GM19043 (cell line): Measurements from ENCODE around the gene ZNF341.

Source experiments
- ATAC-seq: cut with Tn5 transposase; IDR thresholded peaks from one replicate; pipeline ENCODE4 v1.9.1; 2021; ENCODE audit warnings: low read depth; ENCODE audit not compliant: unreplicated experiment

ZNF341 gene

DNA sequence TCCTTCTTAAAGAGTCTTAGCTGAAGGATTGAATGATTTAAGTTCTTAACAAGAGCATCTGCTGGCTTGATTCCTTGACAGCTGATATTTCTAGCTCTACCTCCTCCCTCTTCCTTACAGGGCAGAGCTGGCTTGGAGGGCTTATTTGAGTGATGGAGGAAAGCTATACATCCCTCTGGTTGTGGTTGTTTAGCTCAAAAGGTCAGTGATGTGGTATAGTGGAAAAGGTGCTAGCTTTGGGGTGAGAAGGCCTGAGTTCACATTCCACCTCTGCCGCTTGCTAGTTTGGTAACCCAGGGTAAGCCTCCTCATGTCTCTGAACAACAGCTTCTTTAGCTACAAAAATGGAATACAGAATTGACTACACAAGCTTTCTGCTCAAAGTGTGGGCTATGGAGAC is 87.7 kb downstream of the ZNF341 start:
- ATAC-seq: no peak

DNA sequence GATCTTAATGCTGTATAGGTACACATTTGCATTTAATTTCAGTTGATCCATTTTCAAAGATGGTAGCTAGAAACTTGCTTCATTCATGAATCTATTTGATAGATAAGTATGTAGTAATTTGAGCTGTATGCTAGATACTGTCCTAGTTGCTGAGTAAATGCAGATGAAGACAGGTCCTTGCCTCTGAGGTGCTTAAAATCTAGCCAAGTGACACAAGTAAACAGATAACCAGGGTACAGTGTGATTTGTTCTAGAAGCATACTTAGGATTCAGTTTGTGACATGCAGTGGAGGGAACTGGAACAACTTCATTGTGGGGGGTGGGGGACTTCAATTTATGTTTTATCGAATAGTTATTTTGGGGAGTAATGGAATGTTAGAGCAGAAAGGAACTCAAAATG is 88.6 kb downstream of the ZNF341 start:
- ATAC-seq: no peak

DNA sequence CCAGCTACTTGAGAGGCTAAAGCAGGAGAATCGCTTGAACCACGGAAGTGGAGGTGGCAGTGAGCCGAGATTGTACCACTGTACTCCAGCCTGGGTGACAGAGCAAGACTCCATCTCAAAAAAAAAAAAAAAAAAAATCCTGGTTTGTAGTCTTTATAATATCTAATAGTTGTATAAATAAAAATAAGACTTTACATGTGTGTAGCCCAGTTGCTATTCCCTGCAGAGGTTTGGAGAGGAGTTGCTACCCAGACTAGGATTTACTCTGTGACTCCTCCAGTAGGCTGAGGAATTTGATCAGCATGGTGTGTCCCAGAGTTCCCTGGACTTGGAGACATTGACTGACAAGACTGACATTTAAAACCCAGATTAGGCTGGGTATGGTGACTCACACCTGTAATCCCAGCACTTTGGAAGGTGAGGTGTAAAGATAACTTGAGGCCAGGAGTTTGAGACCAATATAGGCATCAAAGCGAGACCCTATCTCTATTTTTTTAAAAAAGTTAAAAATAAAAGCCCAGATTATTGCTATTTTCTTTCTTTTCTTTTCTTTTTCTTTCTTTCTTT is 89.6 kb downstream of the ZNF341 start:
- no peak for ATAC-seq

DNA sequence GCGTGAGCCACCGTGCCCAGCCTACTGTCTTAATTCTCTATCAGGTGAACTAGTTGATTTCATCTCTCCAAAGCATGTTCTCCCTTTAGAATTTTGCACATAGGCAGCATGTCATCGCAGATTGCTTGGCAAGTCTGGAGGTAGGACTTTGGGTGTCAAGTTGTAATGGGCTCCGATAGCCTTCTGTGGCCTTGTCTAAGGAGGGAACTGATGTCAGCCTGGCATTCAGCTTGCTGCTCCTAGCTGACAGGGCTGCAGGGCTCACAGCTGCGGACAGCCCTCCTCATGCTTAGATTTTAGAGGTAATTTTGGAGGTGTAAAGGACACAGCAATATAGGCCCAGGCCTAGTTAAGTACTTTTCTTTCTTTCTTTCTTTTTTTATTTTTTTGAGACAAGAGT is 90.6 kb downstream of the ZNF341 start:
- no peak for ATAC-seq

DNA sequence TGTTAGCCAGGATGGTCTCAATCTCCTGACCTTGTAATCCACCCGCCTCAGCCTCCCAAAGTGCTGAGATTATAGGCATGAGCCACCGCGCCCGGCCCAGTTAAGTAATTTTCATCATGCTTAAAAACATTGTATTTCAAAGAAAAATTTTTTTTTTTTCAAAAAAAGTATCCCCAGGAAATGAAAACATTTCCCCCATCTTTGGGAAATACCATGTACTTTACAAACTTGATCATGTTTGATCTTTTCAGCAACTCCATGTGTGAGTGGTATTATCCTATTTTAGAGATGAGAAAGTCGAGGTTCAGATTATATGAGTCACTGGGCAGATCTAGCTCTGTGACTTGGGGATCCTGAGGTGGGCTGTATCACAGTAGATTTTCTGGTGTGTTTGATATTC is 91.2 kb downstream of the ZNF341 start:
- ATAC-seq: no peak

DNA sequence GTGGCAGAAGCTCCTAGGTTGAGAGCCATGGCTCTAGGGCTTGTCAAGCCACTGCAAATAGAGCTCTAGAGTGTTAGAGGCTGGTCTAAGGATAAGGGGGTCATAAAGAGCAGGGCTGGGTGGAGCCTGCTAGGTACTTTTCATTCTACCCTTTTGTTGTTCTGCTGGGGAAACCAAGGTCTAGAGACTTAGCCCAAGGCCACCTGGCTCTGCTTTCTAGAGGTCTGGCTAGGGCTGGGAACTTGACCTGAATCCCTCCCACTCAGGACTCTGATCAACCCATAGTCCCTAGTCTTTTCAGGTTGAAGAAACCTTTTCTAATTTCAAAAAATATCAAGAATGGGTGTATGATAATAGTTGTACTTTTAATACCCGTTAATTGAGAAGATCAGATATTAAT is 93.1 kb downstream of the ZNF341 start:
- ATAC-seq: no peak

DNA sequence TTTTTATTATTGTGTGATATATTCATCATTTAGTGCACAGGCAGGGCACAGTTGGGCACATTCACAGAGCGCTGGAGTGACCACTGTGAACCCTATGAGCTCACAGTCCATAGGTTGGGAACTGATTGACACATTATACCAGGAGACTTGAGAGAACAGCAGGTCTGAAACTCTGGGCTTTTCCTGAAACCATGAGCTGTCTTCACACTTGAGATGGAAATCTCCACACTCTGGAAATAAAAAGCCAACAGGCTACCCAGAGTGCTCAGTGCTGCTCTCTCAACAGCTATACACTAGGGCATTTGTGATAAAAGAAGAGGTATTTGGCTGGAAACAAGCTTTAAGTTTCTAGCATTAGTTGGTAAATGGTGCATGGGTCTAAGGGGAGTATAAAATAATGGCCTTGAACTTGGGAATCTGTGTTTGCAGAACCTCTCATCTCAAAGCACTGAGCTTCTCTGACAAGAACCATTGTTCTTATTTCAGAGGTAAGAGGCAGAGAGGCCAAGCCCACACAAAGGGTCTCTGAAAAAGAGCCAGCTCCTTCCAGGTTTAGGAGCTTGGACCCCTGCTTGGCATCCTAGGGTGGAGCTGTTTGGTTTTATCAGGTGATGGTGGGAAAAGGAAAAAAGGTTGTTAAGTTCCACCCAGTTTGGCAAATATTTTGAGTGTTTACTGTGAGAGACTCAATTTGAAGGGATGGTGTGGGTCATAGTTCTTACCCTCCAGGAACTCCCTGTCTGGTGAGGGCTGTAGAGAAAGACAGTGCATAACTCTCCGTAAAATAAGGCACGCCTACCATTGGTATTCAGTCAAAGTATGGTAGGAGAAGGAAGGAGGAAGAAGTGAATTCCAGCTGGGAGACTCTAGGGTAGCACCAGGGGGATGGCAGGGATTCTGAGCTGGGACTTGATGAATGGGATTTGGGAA is 93.8 kb downstream of the ZNF341 start:
- ATAC-seq: no peak

DNA sequence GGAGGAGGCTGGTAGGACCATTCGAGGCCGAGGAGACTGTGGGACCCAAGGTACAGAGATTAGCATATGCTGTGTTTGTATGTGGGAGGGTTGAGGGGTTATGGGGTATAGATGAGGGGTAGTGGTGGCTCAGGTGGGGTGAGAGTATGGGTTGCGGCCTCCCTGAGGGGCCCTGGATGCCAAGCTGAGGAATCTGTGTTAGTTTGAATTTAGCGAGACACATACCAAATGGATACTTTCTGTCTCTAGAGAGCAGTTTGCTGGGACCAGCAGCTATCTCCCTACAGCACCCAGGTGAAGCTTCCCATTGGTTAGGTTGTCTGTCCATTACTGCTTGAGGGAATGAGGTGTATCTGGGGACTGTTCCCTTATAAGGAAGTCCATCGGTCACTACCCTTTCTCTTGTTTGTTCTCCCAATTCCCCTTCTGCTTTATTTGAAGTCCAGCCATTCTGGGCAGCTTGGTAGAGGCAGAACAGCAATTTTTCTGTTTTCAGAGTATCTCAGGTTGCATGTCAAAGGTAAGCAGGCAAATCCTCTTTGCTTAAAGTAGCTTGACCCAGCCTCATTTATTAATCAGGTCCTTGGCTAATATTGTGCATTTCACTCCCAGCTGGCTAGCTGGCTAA is 94.6 kb downstream of the ZNF341 start:
- ATAC-seq: no peak

DNA sequence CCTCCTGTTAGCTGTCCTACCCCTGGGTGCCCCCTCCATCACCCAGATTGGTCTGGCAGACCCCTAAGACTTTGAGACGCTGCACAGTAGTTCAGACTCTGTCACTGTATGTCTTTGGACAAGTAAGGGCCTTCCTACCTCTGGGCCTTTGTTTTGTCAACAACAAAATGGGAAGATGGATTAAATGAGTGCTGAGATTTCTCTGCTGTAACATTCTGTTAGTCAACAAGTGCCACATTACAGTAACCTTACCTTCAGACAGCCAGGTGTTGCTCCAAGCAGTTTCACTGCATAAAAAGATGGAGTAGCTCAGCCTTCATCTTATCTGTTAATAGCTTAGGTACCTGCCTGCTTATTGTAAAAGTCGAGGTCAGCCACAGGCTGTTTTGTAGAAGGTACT is 95.3 kb downstream of the ZNF341 start:
- no peak for ATAC-seq

DNA sequence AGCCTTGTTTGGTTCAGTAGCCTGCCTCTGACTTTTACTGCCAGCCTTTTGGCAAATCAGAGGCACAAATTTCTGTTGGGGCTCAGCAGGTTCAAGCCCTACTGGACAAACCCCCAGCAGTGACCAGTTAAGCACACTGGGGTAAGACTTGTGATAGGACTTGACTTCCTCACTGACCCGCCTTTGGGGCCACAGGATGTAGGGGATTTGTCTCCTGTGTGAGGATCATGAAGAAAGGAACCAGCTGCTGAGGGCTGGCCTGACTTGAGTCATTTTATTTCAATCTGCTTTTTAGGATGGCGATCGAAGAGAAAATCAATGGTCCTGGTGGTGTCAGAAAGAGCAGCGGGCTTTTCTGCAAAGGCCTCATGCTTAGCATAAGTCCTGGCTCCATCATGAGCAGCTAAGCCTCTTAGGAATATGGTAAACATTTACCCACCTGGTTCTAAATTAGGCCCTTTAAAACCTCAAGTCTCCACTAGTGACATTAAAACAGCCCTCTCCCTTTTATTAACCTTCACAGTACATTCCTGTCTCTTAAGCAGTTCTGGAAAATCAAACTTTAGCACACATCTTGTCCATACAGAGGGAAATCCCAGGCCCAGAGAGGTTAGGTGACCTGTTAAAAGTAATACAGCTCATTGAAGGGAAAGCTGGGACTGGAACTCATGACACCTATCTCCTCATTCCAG is 96.0 kb downstream of the ZNF341 start:
- ATAC-seq: no peak

DNA sequence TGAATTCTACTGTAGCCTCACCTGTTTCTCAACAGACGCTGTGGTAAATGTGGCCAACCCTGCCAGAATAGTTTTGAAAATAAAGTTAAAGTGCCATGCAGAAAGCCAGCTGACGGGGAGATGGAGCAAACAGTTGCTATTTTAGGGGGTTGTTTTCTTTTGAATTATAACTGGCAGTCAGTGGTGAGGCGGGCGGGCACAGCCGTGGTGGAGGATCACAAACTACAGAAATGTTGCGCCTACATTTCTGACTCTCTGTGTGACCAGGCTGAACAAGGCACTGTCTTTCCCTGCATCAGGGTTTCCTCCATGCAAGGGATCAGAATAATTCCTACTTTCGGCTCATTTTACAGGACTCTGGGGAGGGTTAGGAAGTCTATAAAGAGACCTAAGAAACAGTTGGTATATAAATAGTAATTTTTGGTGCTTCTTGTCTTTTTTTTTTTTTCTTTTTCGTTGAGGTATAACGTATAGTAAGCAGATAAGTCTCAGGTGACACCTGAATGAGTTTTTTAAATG is 96.6 kb downstream of the ZNF341 start:
- no peak for ATAC-seq

DNA sequence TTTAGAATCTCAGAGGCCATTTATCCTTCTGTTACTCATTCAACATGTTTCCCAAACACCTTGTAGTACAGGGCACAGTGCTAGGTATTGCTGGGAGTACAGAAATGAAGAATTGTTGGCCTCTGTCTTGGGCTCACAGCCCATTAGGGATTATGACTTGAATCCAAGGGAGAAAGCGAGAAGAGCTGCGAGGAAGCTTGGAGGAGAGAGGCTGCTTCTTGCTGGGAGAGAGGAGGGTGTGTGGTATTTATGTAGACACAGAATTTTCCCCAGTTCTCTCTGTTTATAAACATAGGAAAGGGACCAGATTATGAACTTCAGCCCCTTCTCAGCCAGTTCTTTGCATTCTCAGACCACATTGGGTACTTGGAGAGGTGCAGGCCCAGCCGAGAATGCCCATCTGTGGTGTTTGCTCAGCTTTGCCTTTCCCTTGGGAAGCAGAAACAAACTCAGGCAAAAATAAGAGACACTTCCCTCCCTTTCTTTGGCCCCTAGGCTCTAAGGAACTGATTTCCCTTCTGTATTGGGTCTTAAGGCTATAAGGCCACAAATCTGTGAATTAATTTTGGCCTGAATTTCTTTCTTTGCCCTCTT is 97.3 kb downstream of the ZNF341 start:
- no peak for ATAC-seq

DNA sequence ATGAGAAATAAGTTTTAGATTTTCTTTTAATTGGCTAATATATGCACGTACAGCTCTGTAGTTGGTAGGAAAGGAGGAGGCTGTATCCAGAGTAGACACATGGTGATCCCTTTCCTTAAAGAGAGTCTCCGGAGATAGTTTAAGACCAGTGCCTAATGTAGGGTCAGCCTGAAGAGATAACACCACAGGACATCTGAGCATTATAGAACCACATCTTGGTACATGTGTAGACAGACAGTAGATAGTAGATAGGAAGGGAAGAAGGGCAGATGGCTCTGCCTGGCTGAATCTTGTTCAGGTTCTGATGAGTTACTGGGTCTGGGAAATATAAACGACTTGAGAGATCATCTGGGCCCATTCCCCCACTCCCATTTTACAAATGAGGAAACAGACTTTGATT is 97.8 kb downstream of the ZNF341 start:
- no peak for ATAC-seq

DNA sequence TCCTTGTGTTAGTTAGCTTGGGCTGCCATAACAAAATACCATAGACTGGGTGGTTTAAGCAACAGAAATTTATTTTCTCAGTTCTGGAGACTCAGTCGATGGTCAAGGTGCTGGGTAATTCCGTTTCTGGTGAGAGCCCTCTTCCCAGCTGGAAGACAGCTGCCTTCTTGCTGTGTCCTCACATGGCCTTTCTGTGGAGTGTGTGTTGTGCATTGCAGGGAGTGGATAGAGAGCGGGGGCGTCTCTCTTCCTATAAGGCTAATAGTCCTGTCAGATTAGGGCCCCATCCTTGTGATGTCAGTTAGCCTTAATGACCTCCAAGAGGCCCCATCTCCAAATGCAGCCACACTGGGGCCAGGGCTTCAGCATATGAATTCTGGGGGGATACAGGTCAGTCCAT is 98.6 kb downstream of the ZNF341 start:
- ATAC-seq: no peak

DNA sequence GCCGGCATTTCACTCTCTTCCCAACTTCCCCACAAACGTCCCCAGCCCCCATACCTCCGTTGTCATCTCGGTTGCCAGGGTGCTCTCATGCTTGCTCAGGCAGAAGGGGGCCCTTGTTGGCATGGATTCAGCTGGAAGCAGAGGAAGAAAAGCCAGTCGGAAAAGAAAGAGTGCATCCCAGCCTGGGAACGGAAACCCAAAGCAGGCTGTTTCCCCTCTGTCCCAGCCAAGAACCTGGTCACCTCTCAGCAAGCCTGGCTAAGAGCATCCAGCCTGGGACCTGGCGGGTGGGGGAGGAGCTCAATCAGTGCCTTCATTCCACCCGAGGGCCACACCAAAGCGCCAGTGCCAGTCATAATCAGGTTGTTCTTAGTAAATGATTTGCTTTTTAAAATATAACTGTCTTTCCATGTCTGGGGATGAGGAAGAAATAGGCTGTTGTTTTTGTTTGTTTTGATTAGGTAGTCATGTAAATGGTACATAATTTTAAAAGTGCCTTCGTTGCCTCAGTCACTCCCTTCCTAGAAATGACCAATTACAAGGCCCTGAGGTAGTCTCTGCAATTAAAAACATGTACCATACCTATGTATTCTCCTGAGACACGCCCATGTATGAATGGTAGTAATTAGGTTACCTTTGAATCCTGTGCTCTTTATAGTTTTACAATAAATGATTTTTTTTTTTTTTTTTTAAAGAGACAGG is 100.5 kb downstream of the ZNF341 start:
- ATAC-seq: no peak

DNA sequence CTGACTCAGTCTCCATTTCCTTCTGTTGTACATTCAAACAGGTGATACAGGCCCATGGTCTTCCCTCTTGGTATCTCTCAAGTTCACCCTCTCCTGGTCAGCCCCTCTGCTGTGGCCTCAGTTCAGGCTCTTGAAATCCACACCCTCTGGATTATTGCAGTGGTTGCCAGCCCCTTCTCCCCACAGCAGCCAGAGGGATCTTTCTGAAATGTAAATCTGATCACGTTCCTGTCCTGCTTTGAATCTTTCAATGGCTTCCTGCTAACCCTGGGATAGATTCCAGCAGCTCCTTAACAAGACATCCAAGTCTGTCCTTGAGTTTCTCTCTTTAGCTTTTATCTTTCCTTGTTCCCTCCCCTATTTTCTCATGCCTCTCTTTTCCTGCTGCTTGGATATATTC is 101.5 kb downstream of the ZNF341 start:
- no peak for ATAC-seq

DNA sequence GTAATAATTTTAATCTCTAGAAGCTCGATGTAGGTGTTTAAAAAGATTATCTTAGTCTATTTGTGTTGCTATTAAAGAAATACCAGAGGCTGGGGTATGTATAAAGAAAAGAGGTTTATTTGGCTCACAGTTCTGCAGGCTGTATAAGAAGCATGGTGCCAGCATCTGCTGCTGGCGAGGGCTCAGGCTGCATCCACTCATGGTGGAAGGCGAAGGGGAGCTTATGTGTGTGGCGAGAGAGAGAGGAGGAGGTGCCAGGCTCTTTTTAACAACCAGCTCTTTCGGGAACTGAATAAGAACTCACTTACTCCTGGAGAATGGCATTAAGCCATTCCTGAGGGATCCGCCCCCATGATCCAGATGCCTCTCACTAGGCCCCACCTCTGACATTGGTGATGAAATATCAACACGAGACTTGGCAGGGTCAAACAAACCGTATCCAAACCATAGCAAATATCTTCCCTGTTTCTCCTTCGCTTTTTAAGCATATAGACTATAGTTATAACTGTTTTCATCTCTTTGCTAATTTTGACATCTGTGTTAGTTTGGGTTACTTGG is 103.9 kb downstream of the ZNF341 start:
- ATAC-seq: no peak

DNA sequence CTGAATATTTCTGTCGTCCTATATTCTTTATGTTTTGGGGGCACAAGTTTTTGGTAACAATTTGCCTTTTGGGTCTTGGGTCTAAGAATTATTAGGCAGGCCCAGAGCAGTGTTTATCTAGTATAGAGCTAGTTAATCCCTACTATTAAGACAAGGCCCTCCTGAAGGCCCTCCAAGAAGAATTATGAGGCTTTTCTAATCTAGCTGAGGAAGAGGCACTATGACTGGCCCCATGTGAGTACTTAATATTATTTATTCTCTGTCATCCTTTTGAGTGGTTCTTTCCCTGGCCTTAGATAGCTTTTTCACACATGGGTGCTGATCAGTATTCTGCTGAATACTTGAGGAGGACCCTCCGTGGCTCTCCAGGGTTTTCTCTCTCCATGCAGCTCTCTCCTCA is 104.5 kb downstream of the ZNF341 start:
- no peak for ATAC-seq

DNA sequence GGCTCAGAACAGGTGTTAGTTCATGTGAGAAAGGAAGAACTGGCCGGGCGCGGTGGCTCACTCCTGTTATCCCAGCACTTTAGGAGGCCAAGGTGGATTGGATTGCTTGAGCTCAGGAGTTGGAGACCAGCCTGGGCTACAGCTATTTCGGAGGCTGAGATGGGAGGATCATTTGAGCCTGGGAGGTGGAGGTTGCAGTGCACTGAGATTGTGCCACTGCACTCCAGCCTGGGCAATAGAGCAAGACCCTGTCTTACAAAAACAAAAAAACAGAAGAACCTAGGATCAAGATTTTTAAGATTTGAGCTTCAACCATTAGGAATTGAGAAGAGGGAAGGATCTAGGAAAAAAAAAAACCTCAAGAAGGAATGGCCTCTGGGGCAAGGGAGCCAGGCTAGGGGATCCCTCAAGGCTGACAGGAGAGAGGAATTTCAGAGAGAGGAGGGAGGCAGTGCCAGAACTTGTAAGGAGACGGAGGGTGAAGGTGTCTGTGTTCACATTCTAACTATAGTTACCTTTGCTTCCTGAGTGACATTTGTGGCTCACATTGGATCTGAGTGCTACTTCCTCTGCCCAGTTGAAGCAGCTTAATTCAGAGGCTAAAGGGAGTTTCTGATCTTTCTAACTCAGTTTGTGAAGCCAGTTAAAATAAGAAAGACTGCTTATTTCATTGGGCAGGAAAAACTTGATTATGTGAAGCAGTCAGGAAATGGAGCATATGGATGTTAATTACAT is 105.5 kb downstream of the ZNF341 start:
- no peak for ATAC-seq
